Osteoblast (primary cell): Measurements from ENCODE around the gene MPRIP. TPM values are rescaled to one million over a fixed set of nuclear protein-coding genes. Genes with fewer than 3 reads are reported as not detected.

Source experiments
- DNase-seq: peaks from one replicate; pipeline ENCODE4 v3.0.0; 2011; ENCODE audit warnings: low spot score, mixed read lengths; ENCODE audit not compliant: insufficient read length; ENCODE audit errors: missing footprints
- H2AFZ ChIP-seq: 2 replicates; pipeline ENCODE4 v1.6.0; 2011; ENCODE audit warnings: mild to moderate bottlenecking, low read length
- H3K27ac ChIP-seq: 2 replicates; pipeline ENCODE4 v1.5.1; 2011; ENCODE audit warnings: mild to moderate bottlenecking, low read depth, low read length, moderate library complexity
- H3K27me3 ChIP-seq: 2 replicates; pipeline ENCODE4 v1.6.0; 2012; ENCODE audit warnings: mild to moderate bottlenecking, control low read depth, inconsistent platforms, low read length, moderate library complexity; ENCODE audit not compliant: insufficient read depth
- H3K36me3 ChIP-seq: 2 replicates; pipeline ENCODE4 v1.5.1; 2011; ENCODE audit warnings: mild to moderate bottlenecking, low read length, control low read depth, moderate library complexity; ENCODE audit not compliant: insufficient read depth
- H3K4me1 ChIP-seq: 2 replicates; pipeline ENCODE4 v1.5.1; 2011; ENCODE audit warnings: mild to moderate bottlenecking, low read length, control low read depth, moderate library complexity; ENCODE audit not compliant: insufficient read depth
- H3K4me2 ChIP-seq: 2 replicates; pipeline ENCODE4 v1.6.0; 2011; ENCODE audit warnings: mild to moderate bottlenecking, low read length; ENCODE audit not compliant: insufficient read depth
- H3K4me3 ChIP-seq: fragments of 200-600 bp; sonication (generic); 3 replicates; pipeline ENCODE4 v1.5.1; 2012; ENCODE audit warnings: mild to moderate bottlenecking, low read length, inconsistent platforms; ENCODE audit not compliant: insufficient read depth
- H3K79me2 ChIP-seq: 2 replicates; pipeline ENCODE4 v1.6.0; 2012; ENCODE audit warnings: mild to moderate bottlenecking, low read length, control low read depth, inconsistent platforms; ENCODE audit not compliant: insufficient read depth
- H3K9me3 ChIP-seq: 2 replicates; pipeline ENCODE4 v1.5.1; 2011; ENCODE audit warnings: low read depth, low read length, control low read depth
- H4K20me1 ChIP-seq: 2 replicates; pipeline ENCODE4 v1.6.0; 2012; ENCODE audit warnings: mild to moderate bottlenecking, low read length, control low read depth; ENCODE audit not compliant: insufficient read depth
- total RNA-seq: library from RNA; depleted of rRNA; stranded (reverse); fragments of >200 nt; gene quantifications from 2 replicates; pipeline ENCODE4 v1.2.3, GENCODE V29; 2012
- TF ChIP-seq, protein P1 (sequence below): IDR thresholded peaks from 2 replicates; pipeline ENCODE4 v1.5.1; 2011; ENCODE audit warnings: mild to moderate bottlenecking, low read depth, low read length, moderate library complexity; ENCODE audit errors: extremely low read depth

MPRIP gene
- total RNA-seq, 1 donor = 149 TPM

DNA sequence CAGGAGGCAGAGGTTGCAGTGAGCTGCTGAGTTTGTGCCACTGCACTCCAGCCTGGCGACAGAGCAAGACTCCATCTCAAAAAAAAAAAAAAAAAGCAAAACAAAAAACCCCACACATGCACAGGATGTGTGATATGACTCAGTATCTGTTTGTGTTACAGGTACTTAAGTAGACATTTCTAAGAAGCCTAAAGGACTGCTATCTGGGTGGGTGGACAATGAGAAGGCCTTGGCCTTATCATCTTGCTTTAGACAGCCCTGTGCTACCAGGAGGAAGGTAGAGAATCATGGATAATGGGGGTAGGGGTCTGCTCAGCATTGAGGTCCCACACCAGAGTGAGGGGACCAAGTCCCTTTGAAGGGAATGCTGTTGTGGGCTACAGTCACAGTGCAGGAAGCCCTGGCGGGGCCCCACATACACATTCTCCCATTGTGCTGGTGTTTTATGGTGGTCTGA, 137.1 kb downstream of the MPRIP start:
- Histone ChIP-seq H3K36me3 (peaks cover 95% of the 10 kb centered on the region), H2AFZ (no peak overlapping the region), H3K79me2 (no peaks in the 10 kb centered on the region), H3K4me3 (no peak overlapping the region), H3K9me3 (no peaks in the 10 kb centered on the region), H3K27me3 (no peaks in the 10 kb centered on the region), H3K4me1 (no peaks in the 10 kb centered on the region), H3K27ac (no peak overlapping the region), H4K20me1 (peaks cover 21% of the 10 kb centered on the region), H3K4me2 (no peak overlapping the region)
- TF ChIP-seq, protein P1, sequence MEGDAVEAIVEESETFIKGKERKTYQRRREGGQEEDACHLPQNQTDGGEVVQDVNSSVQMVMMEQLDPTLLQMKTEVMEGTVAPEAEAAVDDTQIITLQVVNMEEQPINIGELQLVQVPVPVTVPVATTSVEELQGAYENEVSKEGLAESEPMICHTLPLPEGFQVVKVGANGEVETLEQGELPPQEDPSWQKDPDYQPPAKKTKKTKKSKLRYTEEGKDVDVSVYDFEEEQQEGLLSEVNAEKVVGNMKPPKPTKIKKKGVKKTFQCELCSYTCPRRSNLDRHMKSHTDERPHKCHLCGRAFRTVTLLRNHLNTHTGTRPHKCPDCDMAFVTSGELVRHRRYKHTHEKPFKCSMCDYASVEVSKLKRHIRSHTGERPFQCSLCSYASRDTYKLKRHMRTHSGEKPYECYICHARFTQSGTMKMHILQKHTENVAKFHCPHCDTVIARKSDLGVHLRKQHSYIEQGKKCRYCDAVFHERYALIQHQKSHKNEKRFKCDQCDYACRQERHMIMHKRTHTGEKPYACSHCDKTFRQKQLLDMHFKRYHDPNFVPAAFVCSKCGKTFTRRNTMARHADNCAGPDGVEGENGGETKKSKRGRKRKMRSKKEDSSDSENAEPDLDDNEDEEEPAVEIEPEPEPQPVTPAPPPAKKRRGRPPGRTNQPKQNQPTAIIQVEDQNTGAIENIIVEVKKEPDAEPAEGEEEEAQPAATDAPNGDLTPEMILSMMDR = no peak
- DNase-seq = peak; percentile 18

DNA sequence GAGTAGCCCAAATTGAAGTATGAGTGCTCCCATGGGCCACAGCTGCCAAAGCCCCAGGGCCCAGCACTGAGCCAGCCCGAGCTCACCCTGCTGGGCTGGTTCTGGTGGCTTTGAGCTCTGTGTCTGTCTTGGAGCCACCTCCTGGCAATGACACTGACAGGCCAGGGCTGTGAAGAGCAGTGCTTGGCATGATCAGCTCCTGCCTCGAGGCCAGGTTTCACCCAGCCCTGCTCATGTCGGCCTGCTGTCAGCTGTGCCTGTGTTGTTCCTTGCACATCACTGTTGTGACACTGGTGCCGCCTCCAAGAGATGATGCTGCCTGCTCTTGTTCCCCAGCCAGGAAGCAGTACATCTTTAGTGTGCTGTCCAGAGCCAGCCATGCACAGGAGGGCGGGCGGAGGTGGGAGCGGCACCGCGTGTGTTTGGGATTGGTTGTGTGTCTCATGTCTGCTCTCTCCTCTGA, 137.9 kb downstream of the MPRIP start:
- Histone ChIP-seq H3K9me3 (no peaks in the 10 kb centered on the region), H3K27me3 (no peaks in the 10 kb centered on the region), H3K27ac (no peak overlapping the region), H3K4me1 (no peaks in the 10 kb centered on the region), H4K20me1 (peaks cover 17% of the 10 kb centered on the region), H3K4me3 (no peak overlapping the region), H3K36me3 (peaks cover 95% of the 10 kb centered on the region), H3K4me2 (no peak overlapping the region), H3K79me2 (no peaks in the 10 kb centered on the region), H2AFZ (no peak overlapping the region)
- TF ChIP-seq, protein P1 = no peak
- peak; percentile 68 for DNase-seq

DNA sequence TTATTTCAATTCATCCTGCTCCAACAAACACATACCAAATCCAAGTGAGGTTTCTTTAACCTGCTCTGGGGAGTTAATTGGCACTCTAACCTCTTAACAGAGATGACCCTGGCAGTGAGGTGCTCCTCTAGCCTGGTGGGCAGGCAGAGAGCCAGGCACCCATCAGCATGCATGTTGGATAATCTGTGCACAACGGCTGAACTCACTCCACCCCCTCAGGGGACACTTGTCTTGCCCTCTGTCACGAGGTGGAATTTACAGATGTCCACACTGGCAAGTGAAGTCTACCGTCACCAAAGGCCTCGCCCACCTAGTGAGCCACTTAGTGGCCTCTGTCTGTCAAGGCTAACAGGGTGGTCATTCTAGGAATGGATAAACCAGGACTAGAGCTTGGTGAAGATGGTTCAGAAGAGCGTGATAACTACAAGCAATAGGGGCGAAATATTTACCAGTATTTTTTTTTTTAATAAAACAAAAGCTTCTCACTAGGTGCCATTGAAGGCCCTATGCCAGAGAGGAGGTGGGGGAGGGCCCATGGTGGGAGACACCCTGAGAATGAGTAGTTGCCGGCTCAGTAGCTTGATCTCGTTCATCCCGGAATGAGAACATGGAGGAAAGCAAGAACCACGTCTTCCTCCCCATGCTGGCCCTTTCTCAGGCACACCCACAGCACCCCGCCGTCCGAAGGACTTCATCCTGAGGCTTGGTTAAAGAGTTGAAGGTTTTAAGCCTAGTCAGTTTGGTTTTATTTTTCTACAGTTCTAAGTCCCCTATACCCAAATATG, 138.7 kb downstream of the MPRIP start:
- DNase-seq = peak; percentile 46
- peaks cover 2% of the 10 kb centered on the region for H3K4me1 ChIP-seq
- no peak overlapping the region for H3K27ac ChIP-seq
- no peaks in the 10 kb centered on the region for H3K27me3 ChIP-seq
- no peak overlapping the region for H3K4me2 ChIP-seq
- no peaks in the 10 kb centered on the region for H3K9me3 ChIP-seq
- TF ChIP-seq, protein P1 = no peak
- no peak overlapping the region for H2AFZ ChIP-seq
- H4K20me1 ChIP-seq = peaks cover 15% of the 10 kb centered on the region
- H3K36me3 ChIP-seq = peaks cover 95% of the 10 kb centered on the region
- H3K79me2 ChIP-seq = no peaks in the 10 kb centered on the region
- H3K4me3 ChIP-seq = no peak overlapping the region
